GM12801 (cell line): ENCODE measurements around the gene GAB2.

ENCODE experiments used
- TF ChIP-seq, protein P1 (sequence below): IDR thresholded peaks from one replicate; pipeline ENCODE4 v1.5.1; 2011; ENCODE audit warnings: control low read depth; ENCODE audit not compliant: insufficient read length; ENCODE audit errors: extremely low read depth

The GAB2 gene

DNA sequence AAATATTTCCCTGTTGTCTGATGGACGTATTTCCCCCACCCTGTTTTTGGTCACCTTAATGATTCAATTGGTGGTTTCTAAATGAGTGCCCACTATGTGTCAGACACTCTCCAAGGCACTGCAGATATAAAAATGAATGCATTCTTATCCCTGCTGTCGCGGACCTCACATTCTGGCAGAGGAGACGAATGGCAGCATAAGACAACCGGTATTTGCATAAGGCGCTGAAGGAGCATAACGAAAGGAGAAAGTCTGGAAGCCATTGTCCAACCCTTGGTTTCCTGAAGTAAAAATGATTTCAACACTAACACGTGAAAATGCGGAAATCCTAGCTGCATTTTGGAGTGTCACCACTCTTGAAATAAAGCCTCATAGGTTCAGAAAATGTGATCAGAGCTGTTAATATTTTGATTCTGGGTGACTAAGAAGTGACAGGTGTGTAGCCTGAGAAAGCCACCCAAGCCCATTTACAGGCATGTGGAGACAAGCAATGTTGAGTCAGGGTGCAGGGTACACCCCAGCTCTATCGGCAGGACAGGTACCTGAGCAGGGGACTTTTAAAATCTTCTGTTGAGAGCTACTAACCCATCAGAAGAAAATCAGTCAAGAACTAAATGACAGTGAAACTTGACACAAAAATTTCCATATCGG lies 10.1 kb upstream of the GAB2 start:
- TF ChIP-seq, protein P1, sequence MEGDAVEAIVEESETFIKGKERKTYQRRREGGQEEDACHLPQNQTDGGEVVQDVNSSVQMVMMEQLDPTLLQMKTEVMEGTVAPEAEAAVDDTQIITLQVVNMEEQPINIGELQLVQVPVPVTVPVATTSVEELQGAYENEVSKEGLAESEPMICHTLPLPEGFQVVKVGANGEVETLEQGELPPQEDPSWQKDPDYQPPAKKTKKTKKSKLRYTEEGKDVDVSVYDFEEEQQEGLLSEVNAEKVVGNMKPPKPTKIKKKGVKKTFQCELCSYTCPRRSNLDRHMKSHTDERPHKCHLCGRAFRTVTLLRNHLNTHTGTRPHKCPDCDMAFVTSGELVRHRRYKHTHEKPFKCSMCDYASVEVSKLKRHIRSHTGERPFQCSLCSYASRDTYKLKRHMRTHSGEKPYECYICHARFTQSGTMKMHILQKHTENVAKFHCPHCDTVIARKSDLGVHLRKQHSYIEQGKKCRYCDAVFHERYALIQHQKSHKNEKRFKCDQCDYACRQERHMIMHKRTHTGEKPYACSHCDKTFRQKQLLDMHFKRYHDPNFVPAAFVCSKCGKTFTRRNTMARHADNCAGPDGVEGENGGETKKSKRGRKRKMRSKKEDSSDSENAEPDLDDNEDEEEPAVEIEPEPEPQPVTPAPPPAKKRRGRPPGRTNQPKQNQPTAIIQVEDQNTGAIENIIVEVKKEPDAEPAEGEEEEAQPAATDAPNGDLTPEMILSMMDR: no peak

DNA sequence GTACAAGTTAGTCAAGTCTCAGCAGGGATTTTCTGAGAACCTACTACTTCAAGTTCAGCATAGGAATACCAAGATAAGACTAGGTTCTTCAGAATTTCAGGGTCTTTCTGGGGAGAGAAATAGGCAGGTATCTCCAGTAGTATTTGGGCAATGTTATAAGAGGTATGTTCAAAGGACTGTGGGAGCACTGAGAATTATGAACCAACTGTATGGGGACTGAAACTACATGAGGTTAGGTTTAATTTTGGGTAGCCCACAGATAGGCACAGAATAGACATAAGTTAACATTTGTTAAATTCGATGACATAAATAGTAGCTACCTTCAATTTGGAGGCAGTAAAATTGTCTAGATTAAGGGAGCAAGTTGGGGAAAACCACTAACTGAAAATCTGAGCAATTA lies 9.2 kb upstream of the GAB2 start:
- TF ChIP-seq, protein P1: no peak

DNA sequence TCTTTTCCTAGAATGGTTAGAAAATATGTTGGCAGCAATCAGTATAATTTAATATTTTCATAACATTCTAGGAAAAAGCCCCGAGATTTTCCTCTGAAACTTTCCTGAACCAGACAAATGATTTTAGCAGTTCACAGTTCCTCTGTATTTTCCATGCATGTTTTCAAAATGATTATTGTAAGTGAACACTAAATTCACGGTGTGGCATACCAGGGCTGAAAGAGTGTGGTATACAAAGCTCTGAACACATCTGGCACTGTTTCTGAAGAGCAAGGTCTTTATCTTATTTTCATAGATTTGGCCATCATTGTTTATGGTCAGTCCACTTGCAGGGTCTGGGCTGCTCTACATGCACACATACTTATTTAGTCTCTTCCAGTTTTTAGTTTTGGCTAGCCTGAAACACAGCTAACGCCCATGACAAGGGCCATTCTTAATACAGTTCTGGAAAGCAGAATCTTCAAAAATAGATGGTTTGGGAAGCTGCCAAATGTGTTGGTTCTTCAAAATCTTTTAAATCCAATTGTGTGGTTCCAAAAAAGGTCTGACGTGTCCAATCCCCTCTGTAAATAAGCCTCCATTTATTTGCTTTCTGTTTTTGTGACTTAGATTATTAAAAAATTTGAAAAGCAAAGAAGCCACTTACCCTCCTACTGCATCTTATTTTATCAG lies 7.9 kb upstream of the GAB2 start:
- TF ChIP-seq, protein P1: no peak

DNA sequence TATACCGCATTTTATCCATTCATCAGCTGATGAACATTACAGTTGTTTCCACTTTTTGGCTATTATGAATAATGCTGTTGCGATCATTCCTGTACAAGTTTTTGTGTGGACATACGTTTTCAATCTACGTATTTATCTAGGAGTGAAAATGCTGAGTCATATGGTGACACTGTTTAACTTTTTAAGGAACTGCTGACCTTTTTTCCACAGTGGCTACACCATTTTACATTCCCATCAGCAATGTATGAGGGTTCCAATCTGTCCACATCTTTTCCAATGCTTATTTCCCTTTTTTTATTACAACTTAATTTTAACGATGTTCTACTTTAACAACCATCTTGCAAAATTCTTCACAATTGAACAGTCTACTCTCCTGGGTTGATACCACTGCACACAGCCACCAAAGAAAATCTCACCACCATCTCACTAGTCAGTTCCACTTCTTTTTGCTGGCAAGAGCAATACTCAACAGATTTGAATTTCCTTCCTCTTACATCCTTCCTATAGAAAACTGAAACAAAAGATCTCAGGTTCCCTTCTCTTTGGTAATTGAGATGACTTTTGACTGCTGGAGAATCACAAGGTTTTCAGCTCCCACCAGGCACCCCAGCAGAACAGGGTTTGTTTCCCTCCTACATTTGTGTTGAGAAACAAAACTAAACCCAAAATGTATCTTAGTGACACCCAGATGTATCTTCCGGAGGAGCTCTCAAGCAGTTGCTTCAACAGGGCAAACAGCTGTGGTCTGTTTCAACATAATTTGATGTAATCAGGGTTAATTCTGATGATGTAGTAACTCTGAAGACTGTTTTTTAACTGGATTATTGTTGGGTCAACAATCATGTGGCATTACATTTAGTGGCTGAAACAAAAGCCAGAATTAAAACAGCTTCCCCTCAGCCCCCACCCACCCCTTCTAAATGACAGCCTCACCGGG lies 7.0 kb upstream of the GAB2 start:
- TF ChIP-seq, protein P1: no peak

DNA sequence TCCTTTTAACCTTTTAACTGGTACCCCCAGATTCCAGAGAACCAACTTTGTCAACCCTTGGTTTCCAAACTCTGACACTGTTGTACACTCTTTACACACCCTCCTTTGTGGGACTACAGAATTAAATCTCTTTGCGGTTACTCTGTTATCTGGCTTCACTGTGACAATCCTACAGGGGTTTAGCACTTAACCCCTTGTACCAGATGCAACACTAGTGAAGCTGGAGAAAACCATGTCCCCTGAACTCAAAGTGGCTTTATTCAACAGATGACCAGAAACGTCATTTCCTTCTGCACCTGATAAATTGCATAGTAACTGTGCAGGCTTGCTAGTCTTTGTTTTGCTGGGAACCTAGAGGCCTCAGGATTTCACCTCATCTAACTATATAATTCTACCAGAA lies 5.6 kb upstream of the GAB2 start:
- TF ChIP-seq, protein P1: no peak

DNA sequence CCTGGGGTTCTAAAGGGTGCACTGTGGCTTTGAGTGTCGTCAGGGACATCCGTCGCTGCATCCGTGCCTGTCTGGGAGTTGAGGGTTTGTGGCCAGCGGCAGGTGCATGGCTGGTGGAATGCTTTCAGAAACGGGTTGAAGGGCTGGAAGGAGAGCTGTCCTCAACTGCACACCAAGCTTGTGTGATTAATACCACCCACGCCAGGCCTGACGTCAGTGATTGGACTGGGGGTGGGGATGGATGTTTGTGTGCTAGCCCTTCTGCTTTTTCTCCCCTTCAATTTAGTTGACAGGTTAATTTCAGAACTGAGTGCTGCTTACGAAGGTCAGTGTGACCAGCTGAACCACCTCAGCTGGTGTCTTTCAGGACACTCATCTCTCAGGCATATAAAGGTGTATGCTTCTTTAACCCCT lies 3.2 kb upstream of the GAB2 start:
- TF ChIP-seq, protein P1: no peak

DNA sequence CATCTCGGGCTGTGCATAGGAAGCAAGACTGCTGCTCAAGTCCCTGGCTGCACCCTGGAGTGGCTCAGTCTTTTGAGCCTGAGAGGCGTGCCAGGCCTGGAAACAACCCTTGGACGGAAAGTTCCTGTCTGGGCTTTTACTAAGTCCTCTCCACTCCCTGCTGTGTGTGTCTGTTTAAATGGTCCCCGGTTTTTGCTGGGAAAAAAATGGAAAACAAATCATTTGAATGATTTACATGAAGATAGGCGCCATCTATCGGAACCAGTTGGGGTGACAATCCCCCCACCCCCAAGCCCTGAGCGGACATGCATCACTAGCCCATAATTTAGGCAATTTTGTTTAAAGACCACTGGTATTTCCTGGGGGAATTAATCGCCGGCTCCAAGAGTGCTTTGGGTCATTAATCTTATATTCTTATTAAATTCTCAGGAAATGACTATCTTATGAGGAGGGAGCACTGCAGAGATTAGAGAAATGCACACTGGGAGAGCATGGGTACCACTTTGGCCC lies 2.7 kb upstream of the GAB2 start:
- TF ChIP-seq, protein P1: no peak
